ENCODE results near the gene RNPEPL1. TPM values are rescaled to one million over a fixed set of nuclear protein-coding genes. Genes with fewer than 3 reads are reported as not detected.

RNPEPL1 gene
- total and polyA plus RNA-seq, 2 experiments from 2014 or later = 6.0 to 21.0 TPM

- Histone ChIP-seq H4K20me1 (replicated peaks; ENCODE audit: insufficient read depth) (no peaks in the 10 kb centered on the region; the same call in 1 of the 2 replicates), H3F3A (replicated peaks; ENCODE audit: low read depth) (peaks cover 7% of the 10 kb centered on the region; the same call in 1 of the 2 replicates), H3K79me2 (replicated peaks; ENCODE audit: insufficient read depth) (no peaks in the 10 kb centered on the region), H3K4me3 (no peak overlapping the region), H3K36me3 (ENCODE audit: insufficient read depth) (no peaks in the 10 kb centered on the region), H3K27me3 (ENCODE audit: insufficient read depth) (peaks cover 32% of the 10 kb centered on the region), H3K4me2 (no peak overlapping the region), H2AFZ (no peak overlapping the region), H3K9me2 (ENCODE audit: insufficient read depth) (no peaks in the 10 kb centered on the region), H3K4me1 (ENCODE audit: insufficient read depth) (peaks cover 7% of the 10 kb centered on the region; the same call in 1 of the 2 replicates), H3K27ac (ENCODE audit: low read depth) (no peak overlapping the region)
- Mint-ChIP-seq H3K4me3 (no peak overlapping the region), H3K9me3 (no peaks in the 10 kb centered on the region), H3K27ac (no peak overlapping the region), H3K27me3 (ENCODE audit: insufficient read depth, low read depth, poor library complexity) (peaks cover 37% of the 10 kb centered on the region), H3K36me3 (ENCODE audit: low read depth) (no peaks in the 10 kb centered on the region), H3K4me1 (peaks cover 14% of the 10 kb centered on the region)
- TF ChIP-seq CREB1 (CRISPR knock-in tag; IDR thresholded peaks at IDR 0.05; ENCODE audit: low read depth) (no peak), STAT1 (IDR thresholded peaks at IDR 0.05; ENCODE audit: unreplicated experiment) (no peak), EZH2 (IDR thresholded peaks at IDR 0.05; ENCODE audit: low read depth, unreplicated experiment) (no peak), NANOG (IDR thresholded peaks at IDR 0.05; ENCODE audit: borderline replicate concordance) (no peak), ZNF114 (CRISPR knock-in tag; IDR thresholded peaks at IDR 0.05) (no peak), CTCF (conservative IDR thresholded peaks at IDR 0.05; ENCODE audit: low read depth in 2 of 2) (no peak), REST (IDR thresholded peaks at IDR 0.05; ENCODE audit: unreplicated experiment) (no peak), ZNF462 (CRISPR knock-in tag; IDR thresholded peaks at IDR 0.05) (no peak), EZH2phosphoT487 (IDR thresholded peaks at IDR 0.05; ENCODE audit: unreplicated experiment) (no peak), ETS1 (IDR thresholded peaks at IDR 0.05) (no peak), ZNF331 (CRISPR knock-in tag; IDR thresholded peaks at IDR 0.05; ENCODE audit: low read depth) (no peak), POLR2AphosphoS5 (IDR thresholded peaks at IDR 0.05; ENCODE audit: low read depth) (no peak), JUNB (IDR thresholded peaks at IDR 0.05; ENCODE audit: unreplicated experiment) (no peak)
- DNase-seq (ENCODE audit: low spot score) (no peak), ATAC-seq (no peak)
Measured at GRCh38 chr2:240570531-240571313, 2.4 kb downstream of the RNPEPL1 start.
